Measurements from ENCODE around the gene PIK3C2G. TPM values are rescaled to one million over a fixed set of nuclear protein-coding genes. Genes with fewer than 3 reads are reported as not detected.

PIK3C2G gene
- total RNA-seq, 1 donor from 2014 or later = 0.59 TPM

DNA sequence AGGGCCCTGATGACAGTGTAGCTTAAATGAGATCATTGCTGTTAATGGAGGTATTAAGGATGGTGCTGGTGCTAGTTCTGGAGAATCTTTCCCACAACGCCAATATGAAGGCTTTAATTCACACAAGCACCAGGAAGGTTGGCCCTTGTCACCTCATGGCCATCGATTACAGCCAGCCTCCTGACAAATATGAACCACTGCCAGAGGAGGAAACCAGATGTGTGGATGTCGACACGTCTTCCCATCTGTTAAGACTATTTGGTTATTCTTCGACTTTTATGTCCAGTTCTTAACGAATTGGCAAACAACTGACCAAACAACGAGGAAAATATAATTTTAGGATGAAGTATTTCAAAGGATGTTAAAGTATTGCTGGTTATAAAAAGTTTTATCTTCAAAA lies 79.5 kb downstream of the PIK3C2G start:
- TF ChIP-seq, protein P1, sequence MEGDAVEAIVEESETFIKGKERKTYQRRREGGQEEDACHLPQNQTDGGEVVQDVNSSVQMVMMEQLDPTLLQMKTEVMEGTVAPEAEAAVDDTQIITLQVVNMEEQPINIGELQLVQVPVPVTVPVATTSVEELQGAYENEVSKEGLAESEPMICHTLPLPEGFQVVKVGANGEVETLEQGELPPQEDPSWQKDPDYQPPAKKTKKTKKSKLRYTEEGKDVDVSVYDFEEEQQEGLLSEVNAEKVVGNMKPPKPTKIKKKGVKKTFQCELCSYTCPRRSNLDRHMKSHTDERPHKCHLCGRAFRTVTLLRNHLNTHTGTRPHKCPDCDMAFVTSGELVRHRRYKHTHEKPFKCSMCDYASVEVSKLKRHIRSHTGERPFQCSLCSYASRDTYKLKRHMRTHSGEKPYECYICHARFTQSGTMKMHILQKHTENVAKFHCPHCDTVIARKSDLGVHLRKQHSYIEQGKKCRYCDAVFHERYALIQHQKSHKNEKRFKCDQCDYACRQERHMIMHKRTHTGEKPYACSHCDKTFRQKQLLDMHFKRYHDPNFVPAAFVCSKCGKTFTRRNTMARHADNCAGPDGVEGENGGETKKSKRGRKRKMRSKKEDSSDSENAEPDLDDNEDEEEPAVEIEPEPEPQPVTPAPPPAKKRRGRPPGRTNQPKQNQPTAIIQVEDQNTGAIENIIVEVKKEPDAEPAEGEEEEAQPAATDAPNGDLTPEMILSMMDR (IDR thresholded peaks at IDR 0.05) = no peak
- H3K27me3 ChIP-seq (ENCODE audit: low read depth) = no peaks in the 10 kb centered on the region
- ATAC-seq (no peak), DNase-seq (no peak)
- H3K4me3 ChIP-seq = no peak overlapping the region
- no peaks in the 10 kb centered on the region for H3K4me1 ChIP-seq
- H3K36me3 ChIP-seq = no peaks in the 10 kb centered on the region
- H3K9me3 ChIP-seq = no peaks in the 10 kb centered on the region
- intact Hi-C loops (cut with DNase I) = no loop called here
- no peak overlapping the region for H3K27ac ChIP-seq

DNA sequence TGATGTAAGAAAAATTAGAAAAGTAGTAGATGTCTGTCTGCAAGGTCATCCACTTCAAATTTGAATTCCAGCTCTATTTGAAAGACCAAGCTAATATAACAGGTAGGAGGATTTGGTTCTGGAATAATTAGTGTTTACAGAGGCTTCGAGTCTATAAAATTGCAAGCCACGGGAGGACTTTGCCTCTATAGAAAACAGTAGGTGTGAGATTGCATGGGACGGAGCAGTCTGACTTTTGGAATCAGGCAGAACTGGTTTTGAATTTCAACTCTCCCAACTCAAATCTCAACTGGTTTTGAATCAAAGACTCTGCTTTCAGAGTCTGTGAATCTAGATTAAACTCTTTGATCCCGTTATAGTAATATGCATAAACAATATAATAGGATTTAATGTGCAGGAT lies 82.4 kb downstream of the PIK3C2G start:
- DNase-seq (no peak), ATAC-seq (no peak)
- H3K9me3 ChIP-seq = no peaks in the 10 kb centered on the region
- no peak overlapping the region for H3K4me3 ChIP-seq
- no peaks in the 10 kb centered on the region for H3K36me3 ChIP-seq
- no peaks in the 10 kb centered on the region for H3K27me3 ChIP-seq (ENCODE audit: low read depth)
- H3K4me1 ChIP-seq = no peaks in the 10 kb centered on the region
- H3K27ac ChIP-seq = no peak overlapping the region
- intact Hi-C loops (cut with DNase I) = no loop called here
- TF ChIP-seq, protein P1 (IDR thresholded peaks at IDR 0.05) = no peak

DNA sequence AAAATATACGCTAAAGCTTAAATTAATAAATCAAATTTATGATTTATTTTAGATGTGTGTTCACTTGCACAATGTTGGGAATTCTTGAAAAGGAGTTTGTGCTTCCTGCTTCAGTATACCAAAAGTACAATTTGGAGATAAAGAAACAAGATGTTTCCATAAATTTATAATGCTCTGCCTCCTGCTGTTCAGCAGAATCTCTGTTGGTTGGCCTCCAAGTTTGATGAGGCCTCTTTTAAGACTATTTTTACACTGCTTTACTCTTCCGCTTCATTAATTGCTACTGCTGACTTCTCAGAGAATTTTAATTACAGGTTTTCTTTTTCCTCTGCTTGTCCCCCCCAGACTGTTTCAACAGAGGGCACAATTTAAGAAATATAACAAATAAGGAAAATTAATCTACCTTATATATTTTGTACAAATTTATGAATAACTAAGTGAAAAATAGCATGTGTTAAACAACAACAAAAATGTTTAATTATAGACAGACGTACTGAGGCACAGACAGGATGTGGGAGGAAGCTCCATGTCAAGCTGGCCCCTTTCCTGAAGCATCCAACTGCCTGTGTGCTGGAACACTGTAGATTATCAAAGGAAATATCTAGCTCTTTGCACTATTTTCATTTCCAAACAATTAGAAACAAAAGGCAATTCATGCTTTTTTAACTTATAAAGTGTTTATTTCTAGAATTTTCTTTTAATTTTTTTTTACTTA lies 83.9 kb downstream of the PIK3C2G start:
- ATAC-seq (no peak), DNase-seq (no peak)
- no peaks in the 10 kb centered on the region for H3K9me3 ChIP-seq
- no peaks in the 10 kb centered on the region for H3K4me1 ChIP-seq
- TF ChIP-seq, protein P1 (IDR thresholded peaks at IDR 0.05) = no peak
- no peaks in the 10 kb centered on the region for H3K36me3 ChIP-seq
- H3K4me3 ChIP-seq = no peak overlapping the region
- H3K27me3 ChIP-seq (ENCODE audit: low read depth) = no peaks in the 10 kb centered on the region
- no peak overlapping the region for H3K27ac ChIP-seq
- intact Hi-C loops (cut with DNase I) = no loop called here

DNA sequence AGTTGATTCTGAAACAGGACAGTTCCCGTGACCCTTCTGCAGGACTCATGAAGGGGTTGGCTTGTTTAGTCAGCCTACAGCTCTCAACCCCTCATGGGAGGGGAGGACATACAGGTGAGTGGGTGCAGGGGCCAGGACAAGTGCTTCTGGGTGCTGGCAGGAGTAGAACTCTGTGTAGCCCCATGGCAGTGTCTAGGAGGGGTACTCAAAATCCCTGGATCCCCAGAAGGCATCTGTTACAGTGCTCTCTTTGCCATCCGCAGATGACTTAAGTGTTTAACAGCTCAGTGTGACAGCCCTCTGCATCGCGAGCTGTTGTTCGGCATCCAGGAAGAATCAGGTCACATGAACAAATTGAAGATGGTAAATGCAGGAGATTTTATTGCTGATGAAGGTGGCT lies 91.0 kb downstream of the PIK3C2G start:
- Histone ChIP-seq H3K4me1 (no peaks in the 10 kb centered on the region), H3K27ac (no peak overlapping the region), H3K9me3 (no peaks in the 10 kb centered on the region), H3K36me3 (no peaks in the 10 kb centered on the region), H3K4me3 (no peak overlapping the region), H3K27me3 (ENCODE audit: low read depth) (no peaks in the 10 kb centered on the region)
- TF ChIP-seq, protein P1 (IDR thresholded peaks at IDR 0.05) = no peak
- ATAC-seq = no peak
- DNase-seq = no peak
- intact Hi-C loops (cut with DNase I) = no loop called here

DNA sequence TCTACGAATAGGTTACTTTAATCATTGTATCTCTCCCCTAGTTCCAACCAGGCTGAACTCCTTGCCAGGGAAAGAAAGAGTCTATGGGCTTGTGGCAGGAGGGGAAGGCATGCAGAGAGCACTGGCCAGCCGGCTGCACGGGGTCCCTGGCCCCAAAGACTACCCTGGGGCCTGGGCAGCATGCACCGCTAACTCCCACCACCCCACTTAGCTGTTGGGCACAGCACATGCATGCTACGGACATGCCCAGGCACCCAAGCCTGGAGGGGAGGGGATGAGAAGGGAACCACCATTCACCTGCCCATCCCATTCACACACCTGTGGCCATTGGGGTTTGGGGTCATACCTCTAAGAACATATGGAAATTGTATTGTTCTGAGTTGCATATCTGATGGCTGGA lies 94.1 kb downstream of the PIK3C2G start:
- no peak overlapping the region for H3K4me3 ChIP-seq
- DNase-seq (no peak), ATAC-seq (no peak)
- TF ChIP-seq, protein P1 (IDR thresholded peaks at IDR 0.05) = no peak
- H3K27ac ChIP-seq = no peak overlapping the region
- H3K27me3 ChIP-seq (ENCODE audit: low read depth) = no peaks in the 10 kb centered on the region
- intact Hi-C loops (cut with DNase I) = no loop called here
- no peaks in the 10 kb centered on the region for H3K36me3 ChIP-seq
- H3K4me1 ChIP-seq = no peaks in the 10 kb centered on the region
- no peaks in the 10 kb centered on the region for H3K9me3 ChIP-seq
